Neural progenitor cell (in vitro differentiated cells): ENCODE results near the gene VMP1. TPM values are rescaled to one million over a fixed set of nuclear protein-coding genes. Genes with fewer than 3 reads are reported as not detected.

Experiments used
- DNase-seq: peaks from one replicate; pipeline ENCODE4 v3.0.0-alpha.2; 2016; ENCODE audit warnings: low spot score
- H2AFZ ChIP-seq: fragments of 200-600 bp; sonication (generic); replicated peaks from 2 replicates; pipeline ENCODE4 v1.6.1; 2016; ENCODE audit warnings: antibody characterized with exemption
- H3F3A ChIP-seq: fragments of 200-600 bp; sonication (generic); 2 replicates; pipeline ENCODE4 v1.6.1; 2016; ENCODE audit warnings: antibody characterized with exemption, low read depth
- H3K27ac ChIP-seq: fragments of 200-600 bp; sonication (generic); 2 replicates; pipeline ENCODE4 v1.5.1; 2016; ENCODE audit warnings: mild to moderate bottlenecking
- H3K27me3 ChIP-seq: fragments of 200-600 bp; sonication (generic); 2 replicates; pipeline ENCODE4 v1.6.1; 2016; ENCODE audit warnings: mild to moderate bottlenecking, moderate library complexity
- H3K36me3 ChIP-seq: fragments of 200-600 bp; sonication (generic); 2 replicates; pipeline ENCODE4 v1.5.1; 2016
- H3K4me1 ChIP-seq: fragments of 200-600 bp; sonication (generic); 2 replicates; pipeline ENCODE4 v1.6.1; 2016; ENCODE audit warnings: mixed run types
- H3K4me2 ChIP-seq: fragments of 200-600 bp; sonication (generic); 2 replicates; pipeline ENCODE4 v1.6.1; 2016
- H3K4me3 ChIP-seq: fragments of 200-600 bp; sonication (generic); 2 replicates; pipeline ENCODE4 v1.5.1; 2016
- H3K79me2 ChIP-seq: fragments of 200-600 bp; sonication (generic); 2 replicates; pipeline ENCODE4 v1.6.1; 2016; ENCODE audit warnings: low read depth
- H3K9ac ChIP-seq: fragments of 200-600 bp; sonication (generic); 2 replicates; pipeline ENCODE4 v1.6.1; 2016
- H3K9me3 ChIP-seq: fragments of 200-600 bp; sonication (generic); 2 replicates; pipeline ENCODE4 v1.5.1; 2016; ENCODE audit warnings: low read depth
- H4K20me1 ChIP-seq: fragments of 200-600 bp; sonication (generic); 2 replicates; pipeline ENCODE4 v1.6.1; 2016; ENCODE audit warnings: low read depth
- H3K27ac Mint-ChIP-seq: 3 replicates; pipeline ENCODE4 v1.8.0; 2021; ENCODE audit warnings: mixed read lengths
- H3K27me3 Mint-ChIP-seq: 2 replicates; pipeline ENCODE4 v1.8.0; 2022; ENCODE audit warnings: low read depth, mild to moderate bottlenecking, inconsistent platforms, moderate library complexity, mixed read lengths; ENCODE audit not compliant: insufficient read depth
- H3K36me3 Mint-ChIP-seq: 3 replicates; pipeline ENCODE4 v1.8.0; 2021; ENCODE audit warnings: mixed read lengths
- H3K4me1 Mint-ChIP-seq: 3 replicates; pipeline ENCODE4 v1.8.0; 2021; ENCODE audit warnings: mixed read lengths
- H3K4me3 Mint-ChIP-seq: 3 replicates; pipeline ENCODE4 v1.8.0; 2021; ENCODE audit warnings: mild to moderate bottlenecking, moderate library complexity, mixed read lengths
- H3K9me3 Mint-ChIP-seq: 3 replicates; pipeline ENCODE4 v1.8.0; 2020; ENCODE audit warnings: mixed read lengths
- EZH2 ChIP-seq: fragments of 200-600 bp; sonication (generic); IDR thresholded peaks from 2 replicates; pipeline ENCODE4 v1.6.1; 2017; ENCODE audit warnings: antibody characterized with exemption, mild to moderate bottlenecking, moderate library complexity
- EZH2phosphoT487 ChIP-seq: fragments of 200-600 bp; sonication (generic); IDR thresholded peaks from 2 replicates; pipeline ENCODE4 v1.6.1; 2017; ENCODE audit warnings: antibody characterized with exemption
- total RNA-seq: library from RNA; depleted of rRNA; stranded (reverse); fragments of >200 nt; gene quantifications from 2 replicates; pipeline ENCODE4 v1.2.3, GENCODE V29; 2015; ENCODE audit warnings: low replicate concordance
- TF ChIP-seq, protein P1 (sequence below): fragments of 200-600 bp; sonication (generic); IDR thresholded peaks from 2 replicates; pipeline ENCODE4 v1.5.1; 2017; ENCODE audit warnings: antibody characterized with exemption, mild to moderate bottlenecking

The VMP1 gene
- total RNA-seq, 1 donor from 2014 or later: 62.1 TPM

GRCh38 chr17:59807892-59808509 lies 100.5 kb downstream of the VMP1 start:
- H3K4me2 ChIP-seq: no peak overlapping the region
- H3K4me3 Mint-ChIP-seq: no peak overlapping the region

DNA sequence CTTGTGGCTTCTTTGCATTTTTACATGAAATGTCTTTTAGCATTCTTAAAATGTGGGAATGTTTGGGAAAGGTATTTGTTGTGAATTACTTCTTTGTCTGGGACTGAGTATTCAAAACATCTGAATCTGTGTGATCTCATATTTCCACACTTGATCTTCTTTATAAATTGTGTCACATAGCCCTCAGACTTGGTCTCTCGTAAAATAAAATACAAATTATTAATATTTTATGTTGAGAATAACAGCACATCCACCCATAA lies 103.4 kb downstream of the VMP1 start:
- peaks cover 7% of the 10 kb centered on the region for H3K36me3 Mint-ChIP-seq
- H3K4me1 Mint-ChIP-seq: no peaks in the 10 kb centered on the region
- Histone ChIP-seq H3K36me3 (no peaks in the 10 kb centered on the region), H3K9ac (no peak overlapping the region), H3K4me1 (no peaks in the 10 kb centered on the region), H3K27ac (no peak overlapping the region), H2AFZ (no peak overlapping the region), H3F3A (no peaks in the 10 kb centered on the region), H3K27me3 (no peaks in the 10 kb centered on the region), H3K4me3 (no peak overlapping the region), H3K9me3 (no peaks in the 10 kb centered on the region), H4K20me1 (no peaks in the 10 kb centered on the region), H3K4me2 (no peak overlapping the region), H3K79me2 (no peaks in the 10 kb centered on the region)
- no peaks in the 10 kb centered on the region for H3K9me3 Mint-ChIP-seq
- no peak overlapping the region for H3K27ac Mint-ChIP-seq
- no peak overlapping the region for H3K4me3 Mint-ChIP-seq
- TF ChIP-seq, protein P1, sequence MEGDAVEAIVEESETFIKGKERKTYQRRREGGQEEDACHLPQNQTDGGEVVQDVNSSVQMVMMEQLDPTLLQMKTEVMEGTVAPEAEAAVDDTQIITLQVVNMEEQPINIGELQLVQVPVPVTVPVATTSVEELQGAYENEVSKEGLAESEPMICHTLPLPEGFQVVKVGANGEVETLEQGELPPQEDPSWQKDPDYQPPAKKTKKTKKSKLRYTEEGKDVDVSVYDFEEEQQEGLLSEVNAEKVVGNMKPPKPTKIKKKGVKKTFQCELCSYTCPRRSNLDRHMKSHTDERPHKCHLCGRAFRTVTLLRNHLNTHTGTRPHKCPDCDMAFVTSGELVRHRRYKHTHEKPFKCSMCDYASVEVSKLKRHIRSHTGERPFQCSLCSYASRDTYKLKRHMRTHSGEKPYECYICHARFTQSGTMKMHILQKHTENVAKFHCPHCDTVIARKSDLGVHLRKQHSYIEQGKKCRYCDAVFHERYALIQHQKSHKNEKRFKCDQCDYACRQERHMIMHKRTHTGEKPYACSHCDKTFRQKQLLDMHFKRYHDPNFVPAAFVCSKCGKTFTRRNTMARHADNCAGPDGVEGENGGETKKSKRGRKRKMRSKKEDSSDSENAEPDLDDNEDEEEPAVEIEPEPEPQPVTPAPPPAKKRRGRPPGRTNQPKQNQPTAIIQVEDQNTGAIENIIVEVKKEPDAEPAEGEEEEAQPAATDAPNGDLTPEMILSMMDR: no peak
- TF ChIP-seq EZH2phosphoT487 (no peak), EZH2 (no peak)
- peaks cover 3% of the 10 kb centered on the region for H3K27me3 Mint-ChIP-seq
- DNase-seq: no peak

More at GRCh38 chr17:59807892-59808509, 100.5 kb downstream of the VMP1 start:
- no peak overlapping the region for H3K4me3 ChIP-seq
- H3K27me3 ChIP-seq: no peaks in the 10 kb centered on the region
- H2AFZ ChIP-seq: no peak overlapping the region
- no peak overlapping the region for H3K27ac ChIP-seq
- TF ChIP-seq, protein P1: no peak
- TF ChIP-seq EZH2: no peak
- TF ChIP-seq EZH2phosphoT487: no peak
- H3K36me3 Mint-ChIP-seq: peaks cover 5% of the 10 kb centered on the region
- no peaks in the 10 kb centered on the region for H3K4me1 Mint-ChIP-seq
- no peak overlapping the region for H3K9ac ChIP-seq
- no peaks in the 10 kb centered on the region for H3K36me3 ChIP-seq
- no peak for DNase-seq
- H4K20me1 ChIP-seq: no peaks in the 10 kb centered on the region
- peaks cover 5% of the 10 kb centered on the region for H3F3A ChIP-seq
- no peaks in the 10 kb centered on the region for H3K79me2 ChIP-seq
- no peaks in the 10 kb centered on the region for H3K9me3 ChIP-seq
- no peaks in the 10 kb centered on the region for H3K9me3 Mint-ChIP-seq
- peaks cover 6% of the 10 kb centered on the region for H3K4me1 ChIP-seq
- H3K27ac Mint-ChIP-seq: no peak overlapping the region
- peaks cover under 1% of the 10 kb centered on the region for H3K27me3 Mint-ChIP-seq

GRCh38 chr17:59811209-59811608 lies 103.8 kb downstream of the VMP1 start:
- no peaks in the 10 kb centered on the region for H3K9me3 Mint-ChIP-seq
- Histone ChIP-seq H3K4me2 (no peak overlapping the region), H3K4me1 (no peaks in the 10 kb centered on the region), H3K4me3 (no peak overlapping the region), H2AFZ (no peak overlapping the region), H3K9ac (no peak overlapping the region), H3K27me3 (no peaks in the 10 kb centered on the region), H3K27ac (no peak overlapping the region), H3F3A (no peaks in the 10 kb centered on the region), H3K9me3 (no peaks in the 10 kb centered on the region), H4K20me1 (no peaks in the 10 kb centered on the region), H3K36me3 (no peaks in the 10 kb centered on the region), H3K79me2 (no peaks in the 10 kb centered on the region)
- peaks cover 7% of the 10 kb centered on the region for H3K36me3 Mint-ChIP-seq
- peaks cover 3% of the 10 kb centered on the region for H3K27me3 Mint-ChIP-seq
- H3K4me3 Mint-ChIP-seq: no peak overlapping the region
- TF ChIP-seq EZH2 (no peak), EZH2phosphoT487 (no peak)
- TF ChIP-seq, protein P1: no peak
- no peak for DNase-seq
- no peak overlapping the region for H3K27ac Mint-ChIP-seq
- H3K4me1 Mint-ChIP-seq: no peaks in the 10 kb centered on the region
